ENCODE results near the gene SHANK2. TPM values are rescaled to one million over a fixed set of nuclear protein-coding genes. Genes with fewer than 3 reads are reported as not detected.

Gene SHANK2
- total and polyA plus RNA-seq, 2 of the 4 experiments (the other 2 are of a cell fraction), result 1.6 to 2.2 TPM

GRCh38 chr11:71239581-71239980, 12.8 kb downstream of the SHANK2 start:
- Histone ChIP-seq H3K36me3 (ENCODE audit: control insufficient read depth, insufficient read depth, low read length) (peaks cover 16% of the 10 kb centered on the region), H4K8ac (ENCODE audit: low read depth in 2 of 2, low read length in 2 of 2) (no peak overlapping the region), H3K14ac (replicated peaks; ENCODE audit: low read depth, low read length) (no peak overlapping the region), H3K23ac (ENCODE audit: low read depth, low read length) (no peak overlapping the region), H2BK20ac (ENCODE audit: low read depth, low read length) (no peak overlapping the region), H3K9me1 (ENCODE audit: insufficient read depth, low read length) (peaks cover 10% of the 10 kb centered on the region), H2AK9ac (replicated peaks; ENCODE audit: low read depth, low read length, poor library complexity) (no peak overlapping the region), H3K4ac (ENCODE audit: low read depth, low read length) (no peak overlapping the region), H3K56ac (ENCODE audit: extremely low read depth, insufficient read depth, low read length) (no peak overlapping the region), H2BK120ac (ENCODE audit: low read depth, low read length) (no peak overlapping the region), H2AK5ac (ENCODE audit: low read depth, low read length) (no peak overlapping the region), H4K20me1 (ENCODE audit: insufficient read depth, low read length) (peaks cover 12% of the 10 kb centered on the region; the same call in 1 of the 2 replicates), H3K18ac (ENCODE audit: low read depth, low read length) (no peak overlapping the region), H3K79me1 (ENCODE audit: low read depth in 1 of 2, low read length in 2 of 2) (no peaks in the 10 kb centered on the region; a peak in 2 of 4 replicates), H3K4me1 (ENCODE audit: control insufficient read depth, insufficient read depth, low read length) (peaks cover 9% of the 10 kb centered on the region), H3K27ac (ENCODE audit: insufficient read depth, low read length) (no peak overlapping the region), H3K27me3 (ENCODE audit: control insufficient read depth, insufficient read depth, low read length) (no peaks in the 10 kb centered on the region), H3K9me3 (ENCODE audit: control insufficient read depth, insufficient read depth, low read length) (no peaks in the 10 kb centered on the region), H2BK15ac (ENCODE audit: low read depth, low read length) (no peak overlapping the region), H2BK5ac (ENCODE audit: low read depth, low read length, poor library complexity, severe bottlenecking) (no peak overlapping the region), H4K91ac (ENCODE audit: insufficient read depth, low read depth, low read length) (no peak overlapping the region), H3K9ac (ENCODE audit: low read depth, low read length) (no peak overlapping the region), H2AFZ (replicated peaks; ENCODE audit: low read length, poor library complexity) (no peak overlapping the region), H3K4me2 (ENCODE audit: low read depth, low read length) (no peak overlapping the region), H4K5ac (ENCODE audit: low read depth, low read length) (no peak overlapping the region), H3K4me3 (ENCODE audit: insufficient read depth, low read depth, low read length) (no peak overlapping the region)
- ChIA-PET CTCF (no interaction called here), POLR2A (ENCODE audit: unreplicated experiment) (interaction anchor here (0.6 kb wide), 2 partner anchors 22 to 184 kb away, joined by 3 to 5 read pairs; no protein-coding TSS in a partner anchor)
- in situ Hi-C loops (cut with MboI; ENCODE audit: low sequenced_read_pairs) (no loop called here), dilution Hi-C loops (cut with HindIII; ENCODE audit: low sequenced_read_pairs, unreplicated experiment) (no loop called here), intact Hi-C loops (cut with micrococcal nuclease) (no loop called here)
- no peak for ATAC-seq (ENCODE audit: low read depth)
- no CpG with 5 or more reads among the region's 7 CpGs for WGBS, 2 experiments (ENCODE audit: extremely low coverage in 2 of 2, insufficient read length in 1 of 2)
- DNase-seq, result no peak
- no peak for TF ChIP-seq ELK1 (IDR thresholded peaks at IDR 0.05; ENCODE audit: borderline replicate concordance, low read depth, low read length)
- TF ChIP-seq MAZ (IDR thresholded peaks at IDR 0.05; ENCODE audit: borderline replicate concordance, low read depth, low read length), result no peak
- no TSS peak for BruUV-seq (replicated peaks)
